Activated T-helper 17 cell treated with anti-CD3 and anti-CD28 coated beads, Interleukin-2, amount 50 U/mL, for 72 hours (primary cell): ENCODE data around the gene HAX1. TPM values are rescaled to one million over a fixed set of nuclear protein-coding genes. Genes with fewer than 3 reads are reported as not detected.
"Not testable (repeated sequence)": the region's sequence is repeated elsewhere in the genome, so short reads cannot be mapped to it uniquely, and the experiment has no call there.

ENCODE experiments used
- ATAC-seq: fragments of 150-1000 bp; cut with Tn5 transposase; replicated peaks from 2 replicates; pipeline ENCODE4 v1.10.0; 2021; ENCODE audit warnings: mild to moderate bottlenecking, moderate library complexity
- H3K27ac Mint-ChIP-seq: one replicate; pipeline ENCODE4 v1.8.0; 2022; ENCODE audit warnings: mixed read lengths
- H3K27me3 Mint-ChIP-seq: one replicate; pipeline ENCODE4 v1.8.0; 2022; ENCODE audit warnings: mixed read lengths
- H3K36me3 Mint-ChIP-seq: one replicate; pipeline ENCODE4 v1.8.0; 2022; ENCODE audit warnings: low read depth, mild to moderate bottlenecking, mixed read lengths
- H3K4me1 Mint-ChIP-seq: one replicate; pipeline ENCODE4 v1.8.0; 2022; ENCODE audit warnings: mixed read lengths
- H3K4me3 Mint-ChIP-seq: one replicate; pipeline ENCODE4 v1.8.0; 2022; ENCODE audit warnings: mild to moderate bottlenecking, mixed read lengths
- H3K9me3 Mint-ChIP-seq: one replicate; pipeline ENCODE4 v1.8.0; 2022; ENCODE audit warnings: mixed read lengths
- total RNA-seq, 2 donors: library from RNA; stranded (reverse); gene quantifications; one replicate each; pipeline ENCODE4 v1.2.3, GENCODE V29; 2022

The HAX1 gene
- total RNA-seq, 2 donors from 2014 or later = 127 to 132 TPM

DNA sequence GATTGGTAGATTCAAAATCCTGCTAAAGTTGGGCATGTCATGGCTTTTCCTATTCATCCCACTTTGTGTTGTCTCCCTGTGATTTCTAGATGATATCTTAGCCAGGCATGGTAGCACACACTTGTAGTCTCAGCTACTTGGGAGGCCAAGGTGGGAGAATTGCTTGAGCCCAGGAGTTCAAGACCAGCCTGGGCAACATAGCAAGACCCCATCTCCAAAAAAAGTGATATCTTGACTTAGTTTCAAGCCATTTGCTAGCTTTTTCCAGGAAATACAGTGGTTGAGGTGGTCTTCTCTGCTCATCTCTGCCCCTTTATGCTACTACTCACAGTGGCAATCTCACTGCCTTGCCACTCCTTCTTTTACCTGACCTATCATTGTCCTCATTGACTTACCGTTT, 12.3 kb upstream of the HAX1 start:
- peaks cover 100% of the 10 kb centered on the region for H3K36me3 Mint-ChIP-seq
- ATAC-seq = no peak
- no peak overlapping the region for H3K27ac Mint-ChIP-seq
- peaks cover 25% of the 10 kb centered on the region for H3K4me1 Mint-ChIP-seq
- no peak overlapping the region for H3K4me3 Mint-ChIP-seq
- H3K9me3 Mint-ChIP-seq = no peaks in the 10 kb centered on the region
- H3K27me3 Mint-ChIP-seq = no peaks in the 10 kb centered on the region

DNA sequence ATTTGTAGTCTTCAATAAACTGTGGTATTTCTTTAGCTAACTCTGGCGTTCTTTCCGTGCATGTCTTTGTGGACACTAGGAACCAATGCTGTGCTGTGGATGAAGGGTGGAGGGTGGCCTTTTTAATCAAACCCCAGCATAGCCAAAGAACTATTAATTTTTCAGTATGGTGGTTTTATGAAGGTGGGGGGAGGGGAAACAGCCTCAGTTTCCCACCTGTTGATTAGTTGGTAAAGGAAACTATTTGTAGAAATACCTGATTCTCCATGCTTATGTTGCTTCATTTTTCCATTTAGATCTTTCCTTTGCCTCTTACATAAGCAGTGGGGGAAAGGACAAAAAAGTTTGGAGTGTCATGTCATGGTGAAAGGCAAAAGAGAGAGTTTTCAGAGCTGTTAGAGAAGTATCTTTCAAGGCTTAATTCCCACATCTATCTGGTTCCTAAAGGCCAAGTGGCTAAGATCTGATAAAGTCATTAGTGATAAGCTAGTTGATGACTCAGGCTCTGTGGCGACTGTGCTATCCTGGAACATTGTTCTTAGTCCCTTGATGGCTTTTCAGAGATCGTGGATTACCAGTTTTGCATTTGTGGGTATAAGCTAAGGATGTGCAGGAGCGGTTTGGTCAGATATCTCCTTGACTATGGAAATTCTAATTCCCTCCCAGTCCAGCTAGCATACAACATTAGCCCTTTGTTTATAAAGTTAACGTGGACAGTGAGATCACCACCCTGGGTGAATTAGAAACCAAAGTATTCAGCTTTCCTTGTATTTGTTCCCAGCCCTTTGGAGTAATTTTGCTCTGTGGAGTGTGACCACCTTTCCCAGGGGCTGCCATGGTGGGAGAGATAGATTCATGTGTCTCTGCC, 8.7 kb upstream of the HAX1 start:
- Mint-ChIP-seq H3K27ac (peak overlapping the region; percentile 77), H3K4me3 (peak overlapping the region; percentile 42), H3K4me1 (peaks cover 33% of the 10 kb centered on the region), H3K27me3 (no peaks in the 10 kb centered on the region), H3K9me3 (no peaks in the 10 kb centered on the region), H3K36me3 (peaks cover 100% of the 10 kb centered on the region)
- no peak for ATAC-seq

DNA sequence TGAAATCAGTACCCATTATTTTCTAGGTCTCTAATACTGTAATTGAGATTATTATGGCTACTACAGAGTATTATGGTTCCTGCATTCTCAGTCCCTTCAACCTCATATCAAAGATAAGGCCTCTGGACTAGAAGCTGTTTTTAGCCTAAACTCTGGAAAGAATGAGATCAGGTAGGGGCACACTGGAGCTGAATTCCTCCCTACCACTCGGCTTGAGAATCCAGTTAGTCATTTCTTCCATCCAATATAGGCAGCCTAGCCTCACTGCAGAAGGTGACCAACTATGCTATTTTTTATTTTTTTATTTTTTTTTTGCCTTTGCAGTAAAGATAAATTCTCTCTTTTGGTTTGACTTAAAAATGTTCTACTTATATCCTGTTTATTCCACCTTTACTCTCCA, 8.0 kb upstream of the HAX1 start:
- Mint-ChIP-seq H3K9me3 (no peaks in the 10 kb centered on the region), H3K4me3 (peak overlapping the region; percentile 42), H3K27ac (peak overlapping the region; percentile 77), H3K27me3 (no peaks in the 10 kb centered on the region), H3K36me3 (peaks cover 100% of the 10 kb centered on the region), H3K4me1 (peaks cover 33% of the 10 kb centered on the region)
- ATAC-seq = peak; percentile 69

- peaks cover 100% of the 10 kb centered on the region for H3K36me3 Mint-ChIP-seq
- H3K4me3 Mint-ChIP-seq = peak overlapping the region; percentile 42
- H3K4me1 Mint-ChIP-seq = peaks cover 33% of the 10 kb centered on the region
- H3K27me3 Mint-ChIP-seq = no peaks in the 10 kb centered on the region
- H3K9me3 Mint-ChIP-seq = no peaks in the 10 kb centered on the region
- H3K27ac Mint-ChIP-seq = peak overlapping the region; percentile 77
- ATAC-seq = peak; percentile 84
These were observed 6.8 kb upstream of the HAX1 start for GRCh38 chr1:154265586-154265985.

GRCh38 chr1:154270833-154271232, 1.6 kb upstream of the HAX1 start:
- Mint-ChIP-seq H3K36me3 (peaks cover 97% of the 10 kb centered on the region), H3K4me3 (peak overlapping the region; percentile 98), H3K27ac (peak overlapping the region; percentile 99), H3K27me3 (no peaks in the 10 kb centered on the region), H3K4me1 (peaks cover 23% of the 10 kb centered on the region), H3K9me3 (no peaks in the 10 kb centered on the region)
- ATAC-seq = peak; percentile 25

- Mint-ChIP-seq H3K9me3 (no peaks in the 10 kb centered on the region), H3K4me1 (peaks cover 22% of the 10 kb centered on the region), H3K27me3 (no peaks in the 10 kb centered on the region), H3K4me3 (peak overlapping the region; percentile 98), H3K36me3 (peaks cover 81% of the 10 kb centered on the region), H3K27ac (peak overlapping the region; percentile 99)
- no peak for ATAC-seq
These were observed 652 bp downstream of the HAX1 start for GRCh38 chr1:154272999-154273563.

- Mint-ChIP-seq H3K27ac (no peak overlapping the region), H3K36me3 (peaks cover 45% of the 10 kb centered on the region), H3K27me3 (no peaks in the 10 kb centered on the region), H3K4me3 (no peak overlapping the region), H3K4me1 (peaks cover 15% of the 10 kb centered on the region), H3K9me3 (no peaks in the 10 kb centered on the region)
- no peak for ATAC-seq
These were observed 4.4 kb downstream of the HAX1 start for GRCh38 chr1:154276797-154277196.

GRCh38 chr1:154287591-154287990, 15.2 kb downstream of the HAX1 start:
- H3K4me3 Mint-ChIP-seq, ATAC-seq: not testable (repeated sequence)

DNA sequence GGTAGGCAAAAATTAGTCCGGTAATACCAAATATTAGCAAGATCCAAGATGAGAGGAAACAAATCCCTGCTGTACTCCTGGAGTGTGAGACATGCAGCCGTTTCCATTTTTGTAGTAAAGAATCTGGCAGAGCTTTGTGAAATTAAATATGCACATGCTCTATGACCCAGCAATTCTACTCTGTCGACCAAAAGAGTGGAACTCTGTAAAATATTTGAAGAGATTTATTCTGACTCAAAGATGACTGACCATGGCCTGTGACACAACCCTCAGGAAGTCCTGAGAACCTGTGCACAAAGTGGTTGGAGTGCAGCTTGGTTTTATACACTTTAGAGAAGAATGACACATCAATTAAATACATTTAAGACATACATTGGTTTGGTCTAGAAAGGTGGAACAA, 16.2 kb downstream of the HAX1 start:
- ATAC-seq = peak; percentile 45
- no peak overlapping the region for H3K27ac Mint-ChIP-seq
- peaks cover 3% of the 10 kb centered on the region for H3K27me3 Mint-ChIP-seq
- H3K4me3 Mint-ChIP-seq = no peak overlapping the region
- peaks cover 5% of the 10 kb centered on the region for H3K9me3 Mint-ChIP-seq
- H3K4me1 Mint-ChIP-seq = no peaks in the 10 kb centered on the region
- no peaks in the 10 kb centered on the region for H3K36me3 Mint-ChIP-seq

More at GRCh38 chr1:154287591-154287990, 15.2 kb downstream of the HAX1 start:
- not testable (repeated sequence) for H3K4me1 Mint-ChIP-seq, H3K9me3 Mint-ChIP-seq, H3K36me3 Mint-ChIP-seq, H3K27me3 Mint-ChIP-seq, H3K27ac Mint-ChIP-seq

DNA sequence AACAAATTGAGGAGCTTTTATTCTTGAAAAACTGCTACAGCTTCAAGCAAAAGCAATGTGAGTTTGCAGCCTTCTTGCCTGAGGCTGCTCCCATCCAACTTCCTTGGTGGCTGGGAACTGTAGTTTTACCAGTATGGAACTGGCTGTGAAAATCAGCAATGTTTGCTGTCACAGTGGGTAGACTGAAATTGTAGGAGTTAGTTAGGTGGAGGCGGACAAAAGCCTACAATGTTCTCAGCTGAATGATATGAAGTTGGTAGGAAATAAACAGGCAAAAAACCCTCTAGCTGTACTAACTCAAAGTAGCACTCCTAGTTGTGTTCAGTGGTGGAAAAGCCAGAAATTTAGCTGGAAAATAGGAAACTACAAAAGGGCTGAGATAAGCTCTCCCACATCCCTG, 18.5 kb downstream of the HAX1 start:
- Mint-ChIP-seq H3K9me3 (peaks cover 12% of the 10 kb centered on the region), H3K36me3 (no peaks in the 10 kb centered on the region), H3K27me3 (peaks cover 3% of the 10 kb centered on the region), H3K27ac (no peak overlapping the region), H3K4me3 (no peak overlapping the region), H3K4me1 (no peaks in the 10 kb centered on the region)
- no peak for ATAC-seq

DNA sequence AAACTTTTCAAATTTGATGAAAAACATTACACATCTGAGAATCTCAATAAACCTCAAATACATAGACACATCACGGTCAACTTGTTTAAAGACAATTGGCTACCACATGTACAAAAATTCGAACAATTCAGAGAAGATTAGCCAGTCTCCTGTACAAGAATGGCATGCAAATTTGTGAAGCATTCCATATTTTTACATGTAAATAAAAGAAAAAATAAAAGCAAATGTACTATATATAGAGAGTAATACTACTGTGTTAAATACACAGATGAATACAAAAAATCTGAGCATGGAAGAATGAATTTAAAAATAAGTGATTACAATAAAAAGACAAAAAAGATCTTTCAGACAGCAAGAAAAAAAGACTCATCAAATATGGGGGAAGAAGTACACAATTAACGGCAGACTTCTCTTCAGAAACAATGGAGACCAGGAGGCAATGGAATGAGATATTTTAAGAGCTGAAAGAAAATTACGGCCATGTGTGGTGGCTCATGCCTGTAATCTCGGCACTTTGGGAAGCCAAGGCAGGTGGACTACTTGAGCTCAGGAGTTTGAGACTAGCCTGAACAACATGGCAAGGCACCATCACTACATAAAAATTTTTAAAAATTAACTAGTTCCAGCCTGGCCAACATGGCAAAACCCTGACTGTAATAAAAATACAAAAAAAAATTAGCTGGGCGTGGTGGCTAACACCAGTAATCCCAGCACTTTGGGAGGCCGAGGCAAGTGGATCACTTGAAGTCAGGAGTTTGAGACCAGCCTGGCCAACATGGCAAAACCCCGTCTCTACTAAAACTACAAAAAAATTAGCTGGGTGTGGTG, 23.2 kb downstream of the HAX1 start:
- Mint-ChIP-seq H3K36me3 (no peaks in the 10 kb centered on the region), H3K27me3 (peaks cover 3% of the 10 kb centered on the region), H3K4me3 (no peak overlapping the region)

GRCh38 chr1:154301582-154301981, 29.2 kb downstream of the HAX1 start:
- Mint-ChIP-seq H3K36me3 (no peaks in the 10 kb centered on the region), H3K27me3 (no peaks in the 10 kb centered on the region), H3K4me3 (no peak overlapping the region), H3K9me3 (no peaks in the 10 kb centered on the region), H3K27ac (no peak overlapping the region), H3K4me1 (peaks cover 7% of the 10 kb centered on the region)
- ATAC-seq = no peak

More for the DNA sequence above, 23.2 kb downstream of the HAX1 start:
- Mint-ChIP-seq H3K27ac (no peak overlapping the region), H3K9me3 (peaks cover 12% of the 10 kb centered on the region), H3K4me1 (no peaks in the 10 kb centered on the region)
- no peak for ATAC-seq

DNA sequence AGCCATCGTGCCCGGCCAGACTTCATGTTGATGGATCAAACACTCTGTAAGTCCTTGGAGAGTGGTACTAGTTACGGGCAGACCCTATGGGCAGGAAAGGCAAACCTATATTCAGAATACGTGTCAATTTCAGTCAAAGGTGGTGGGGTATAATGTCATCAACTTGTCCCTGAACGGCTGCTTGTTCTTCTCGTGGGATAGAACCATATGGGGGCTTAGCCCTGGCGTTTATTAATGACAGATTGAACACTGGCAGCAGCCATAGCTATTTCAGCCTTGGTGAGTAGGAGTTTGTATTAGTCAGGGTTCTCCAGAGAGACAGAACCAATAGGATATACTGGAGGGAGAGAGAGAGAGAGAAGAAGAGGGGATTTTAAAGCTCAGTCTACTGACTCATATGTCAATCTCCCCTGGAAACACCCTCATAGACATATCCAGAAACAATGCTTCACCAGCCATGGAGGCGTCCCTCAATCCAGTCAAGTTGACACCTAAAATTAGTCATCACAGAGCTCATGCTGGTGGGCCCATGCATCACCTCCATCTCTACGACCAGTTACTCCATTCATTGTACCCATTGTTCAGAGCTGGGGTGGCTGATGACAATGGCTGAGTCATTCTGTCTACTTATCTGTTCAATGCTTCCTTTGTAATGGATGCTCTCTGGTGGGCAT, 32.4 kb downstream of the HAX1 start:
- Mint-ChIP-seq H3K27me3 (no peaks in the 10 kb centered on the region), H3K4me1 (peaks cover 22% of the 10 kb centered on the region), H3K36me3 (no peaks in the 10 kb centered on the region), H3K27ac (peak overlapping the region; percentile 83), H3K4me3 (peak overlapping the region; percentile 39), H3K9me3 (no peaks in the 10 kb centered on the region)
- ATAC-seq = peak; percentile 93

DNA sequence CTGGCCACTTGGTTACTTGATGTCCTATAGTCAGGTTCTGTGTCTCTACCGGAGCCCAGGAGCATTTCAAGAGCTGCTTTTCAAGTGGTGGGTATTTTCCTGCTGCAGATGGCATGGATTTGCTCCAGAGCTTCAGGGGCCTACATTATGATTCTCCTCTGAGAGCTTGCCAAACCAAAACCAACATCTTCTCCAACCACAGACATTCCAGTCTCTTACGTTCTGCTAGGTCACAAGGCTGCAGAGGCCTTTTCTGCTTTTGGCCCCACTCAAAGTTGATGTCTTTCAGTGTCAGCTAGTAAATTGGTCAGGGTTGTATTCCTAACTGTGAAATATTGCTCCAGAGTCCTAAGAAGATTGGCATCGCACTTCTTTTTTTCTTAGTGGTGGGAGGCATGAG, 33.7 kb downstream of the HAX1 start:
- ATAC-seq = no peak
- Mint-ChIP-seq H3K4me1 (peaks cover 22% of the 10 kb centered on the region), H3K9me3 (no peaks in the 10 kb centered on the region), H3K4me3 (peak overlapping the region; percentile 39), H3K27me3 (no peaks in the 10 kb centered on the region), H3K36me3 (no peaks in the 10 kb centered on the region), H3K27ac (no peak overlapping the region)
